ENCODE measurements around the gene WDFY2.

DNA sequence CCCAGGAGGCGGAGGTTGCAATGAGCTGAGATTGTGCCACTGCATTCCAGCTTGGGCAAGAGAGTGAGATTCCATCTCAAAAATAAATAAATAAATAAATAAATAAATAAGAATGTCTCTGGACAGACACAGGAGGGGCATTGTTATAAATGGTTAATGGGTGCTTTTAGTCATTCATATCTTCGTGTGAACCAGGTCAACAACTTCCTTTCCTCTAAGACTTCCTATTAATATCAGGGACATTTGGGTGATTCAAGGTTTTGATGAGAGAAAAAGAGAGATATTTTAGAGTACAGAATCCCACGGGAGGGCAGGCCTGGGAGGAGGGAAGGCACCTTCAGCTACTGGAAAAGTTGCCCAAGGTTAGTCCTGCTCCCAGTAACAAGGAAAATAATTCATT, 195.8 kb downstream of the WDFY2 start:
- no peak for TF ChIP-seq ZNF563 (CRISPR knock-in tag; IDR thresholded peaks at IDR 0.05)
- no peak for TF ChIP-seq ZNF138 (CRISPR knock-in tag; IDR thresholded peaks at IDR 0.05; ENCODE audit: low read depth)
- no peak for TF ChIP-seq SMARCC2 (IDR thresholded peaks at IDR 0.05)
- TF ChIP-seq USF2 (IDR thresholded peaks at IDR 0.05; ENCODE audit: low read depth, low read length): no peak
- no peak for TF ChIP-seq USF2 (CRISPR knock-in tag; IDR thresholded peaks at IDR 0.05; ENCODE audit: borderline replicate concordance)
- no peak for TF ChIP-seq ETS1 (CRISPR knock-in tag; IDR thresholded peaks at IDR 0.05)
- no peak for TF ChIP-seq NR2C2 (CRISPR knock-in tag; IDR thresholded peaks at IDR 0.05; ENCODE audit: borderline replicate concordance)
- TF ChIP-seq, protein P1, sequence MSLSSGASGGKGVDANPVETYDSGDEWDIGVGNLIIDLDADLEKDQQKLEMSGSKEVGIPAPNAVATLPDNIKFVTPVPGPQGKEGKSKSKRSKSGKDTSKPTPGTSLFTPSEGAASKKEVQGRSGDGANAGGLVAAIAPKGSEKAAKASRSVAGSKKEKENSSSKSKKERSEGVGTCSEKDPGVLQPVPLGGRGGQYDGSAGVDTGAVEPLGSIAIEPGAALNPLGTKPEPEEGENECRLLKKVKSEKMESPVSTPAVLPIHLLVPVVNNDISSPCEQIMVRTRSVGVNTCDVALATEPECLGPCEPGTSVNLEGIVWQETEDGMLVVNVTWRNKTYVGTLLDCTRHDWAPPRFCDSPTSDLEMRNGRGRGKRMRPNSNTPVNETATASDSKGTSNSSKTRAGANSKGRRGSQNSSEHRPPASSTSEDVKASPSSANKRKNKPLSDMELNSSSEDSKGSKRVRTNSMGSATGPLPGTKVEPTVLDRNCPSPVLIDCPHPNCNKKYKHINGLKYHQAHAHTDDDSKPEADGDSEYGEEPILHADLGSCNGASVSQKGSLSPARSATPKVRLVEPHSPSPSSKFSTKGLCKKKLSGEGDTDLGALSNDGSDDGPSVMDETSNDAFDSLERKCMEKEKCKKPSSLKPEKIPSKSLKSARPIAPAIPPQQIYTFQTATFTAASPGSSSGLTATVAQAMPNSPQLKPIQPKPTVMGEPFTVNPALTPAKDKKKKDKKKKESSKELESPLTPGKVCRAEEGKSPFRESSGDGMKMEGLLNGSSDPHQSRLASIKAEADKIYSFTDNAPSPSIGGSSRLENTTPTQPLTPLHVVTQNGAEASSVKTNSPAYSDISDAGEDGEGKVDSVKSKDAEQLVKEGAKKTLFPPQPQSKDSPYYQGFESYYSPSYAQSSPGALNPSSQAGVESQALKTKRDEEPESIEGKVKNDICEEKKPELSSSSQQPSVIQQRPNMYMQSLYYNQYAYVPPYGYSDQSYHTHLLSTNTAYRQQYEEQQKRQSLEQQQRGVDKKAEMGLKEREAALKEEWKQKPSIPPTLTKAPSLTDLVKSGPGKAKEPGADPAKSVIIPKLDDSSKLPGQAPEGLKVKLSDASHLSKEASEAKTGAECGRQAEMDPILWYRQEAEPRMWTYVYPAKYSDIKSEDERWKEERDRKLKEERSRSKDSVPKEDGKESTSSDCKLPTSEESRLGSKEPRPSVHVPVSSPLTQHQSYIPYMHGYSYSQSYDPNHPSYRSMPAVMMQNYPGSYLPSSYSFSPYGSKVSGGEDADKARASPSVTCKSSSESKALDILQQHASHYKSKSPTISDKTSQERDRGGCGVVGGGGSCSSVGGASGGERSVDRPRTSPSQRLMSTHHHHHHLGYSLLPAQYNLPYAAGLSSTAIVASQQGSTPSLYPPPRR (CRISPR knock-in tag; IDR thresholded peaks at IDR 0.05; ENCODE audit: borderline replicate concordance): no peak
- no peak for TF ChIP-seq FOSL1 (CRISPR knock-in tag; IDR thresholded peaks at IDR 0.05; ENCODE audit: borderline replicate concordance)
- TF ChIP-seq SAP130 (CRISPR knock-in tag; IDR thresholded peaks at IDR 0.05; ENCODE audit: low read depth): no peak
- TF ChIP-seq KLF15 (CRISPR knock-in tag; IDR thresholded peaks at IDR 0.05; ENCODE audit: borderline replicate concordance): no peak
- no peak for TF ChIP-seq ZNF276 (CRISPR knock-in tag; IDR thresholded peaks at IDR 0.05; ENCODE audit: low read depth)
- no peak for TF ChIP-seq ZNF670 (CRISPR knock-in tag; IDR thresholded peaks at IDR 0.05; ENCODE audit: borderline replicate concordance)
- no peak for TF ChIP-seq NONO (IDR thresholded peaks at IDR 0.05)
- TF ChIP-seq NONO (CRISPR knock-in tag; conservative IDR thresholded peaks at IDR 0.05): no peak
- no peak for TF ChIP-seq TEAD3 (CRISPR knock-in tag; optimal IDR thresholded peaks at IDR 0.05; ENCODE audit: borderline replicate concordance)

Data from HepG2 (cell line).